H1 (cell line): Measurements from ENCODE around the gene GNG7. TPM values are rescaled to one million over a fixed set of nuclear protein-coding genes. Genes with fewer than 3 reads are reported as not detected.

Experiments used
- ATF2 ChIP-seq: IDR thresholded peaks from 2 replicates; pipeline ENCODE4 v1.6.1; 2012; ENCODE audit warnings: low read length, inconsistent platforms
- CBX5 ChIP-seq: fragments of 300-800, 300-1000 bp; sonication (generic); IDR thresholded peaks from 2 replicates; pipeline ENCODE4 v1.7.1; 2016; ENCODE audit warnings: antibody characterized with exemption, low read length, low read depth
- CEBPB ChIP-seq: IDR thresholded peaks from 2 replicates; pipeline ENCODE4 v1.6.1; 2012; ENCODE audit warnings: low read depth, low read length
- CHD1 ChIP-seq: IDR thresholded peaks from 2 replicates; pipeline ENCODE4 v1.6.1; 2012; ENCODE audit warnings: low read depth, low read length, improper control_type of control experiment
- CHD2 ChIP-seq: IDR thresholded peaks from 2 replicates; pipeline ENCODE4 v1.6.1; 2012; ENCODE audit warnings: low read length, improper control_type of control experiment
- CTBP2 ChIP-seq: IDR thresholded peaks from 2 replicates; pipeline ENCODE4 v1.7.0; 2011; ENCODE audit warnings: borderline replicate concordance, mild to moderate bottlenecking, moderate library complexity, mixed read lengths, low read length; ENCODE audit not compliant: insufficient read depth, insufficient read length
- E2F6 ChIP-seq: IDR thresholded peaks from 2 replicates; pipeline ENCODE4 v1.6.1; 2012; ENCODE audit warnings: inconsistent platforms
- EGR1 ChIP-seq: IDR thresholded peaks from 2 replicates; pipeline ENCODE4 v1.6.1; 2011; ENCODE audit warnings: low read depth, low read length, borderline replicate concordance
- HDAC2 ChIP-seq, 2 experiments: fragments of 300-600 bp in 1 of 2; sonication (generic) in 1 of 2; IDR thresholded peaks; 2 replicates each; pipeline ENCODE4 v1.6.1; 2011 to 2012; ENCODE audit warnings: low read depth in 2 of 2, low read length in 2 of 2, mild to moderate bottlenecking in 2 of 2, moderate library complexity in 2 of 2, borderline replicate concordance in 1 of 2, inconsistent platforms in 1 of 2
- HDAC6 ChIP-seq: IDR thresholded peaks from one replicate; pipeline ENCODE4 v1.7.1; 2012; ENCODE audit warnings: low read depth, mild to moderate bottlenecking, inconsistent platforms, low read length, moderate library complexity
- JUND ChIP-seq: IDR thresholded peaks from 2 replicates; pipeline ENCODE4 v1.6.1; 2011; ENCODE audit warnings: mild to moderate bottlenecking, improper control_type of control experiment, low read length
- KDM1A ChIP-seq: fragments of 200-600, 300-600 bp; sonication (generic); IDR thresholded peaks from 2 replicates; pipeline ENCODE4 v1.7.1; 2016; ENCODE audit warnings: mild to moderate bottlenecking, low read length, borderline replicate concordance
- MAFK ChIP-seq: IDR thresholded peaks from 2 replicates; pipeline ENCODE4 v1.6.1; 2012; ENCODE audit warnings: low read depth, mild to moderate bottlenecking, improper control_type of control experiment, low read length
- MAX ChIP-seq: IDR thresholded peaks from 2 replicates; pipeline ENCODE4 v1.6.1; 2012; ENCODE audit warnings: inconsistent platforms
- POLR2AphosphoS5 ChIP-seq: IDR thresholded peaks from 2 replicates; pipeline ENCODE4 v1.6.1; 2011; ENCODE audit warnings: low read depth, low read length
- RNF2 ChIP-seq: fragments of 200-900, 300-1000 bp; sonication (generic); IDR thresholded peaks from 2 replicates; pipeline ENCODE4 v1.7.1; 2016; ENCODE audit warnings: borderline replicate concordance, low read depth, mild to moderate bottlenecking, antibody characterized with exemption, low read length; ENCODE audit not compliant: poor library complexity, severe bottlenecking; ENCODE audit errors: missing control alignments
- SIN3A ChIP-seq, 2 experiments: IDR thresholded peaks in 1 of 2; conservative IDR thresholded peaks in 1 of 2; 2 replicates each; pipeline ENCODE4 v1.6.1; 2011 to 2012; ENCODE audit warnings: low read length in 2 of 2, improper control_type of control experiment in 1 of 2, low read depth in 1 of 2, mild to moderate bottlenecking in 1 of 2
- SRF ChIP-seq: IDR thresholded peaks from 2 replicates; pipeline ENCODE4 v1.6.1; 2011; ENCODE audit warnings: mild to moderate bottlenecking, low read depth, low read length, moderate library complexity
- SUZ12 ChIP-seq: fragments of 200-600 bp; sonication (generic); IDR thresholded peaks from 2 replicates; pipeline ENCODE4 v1.6.1; 2012; ENCODE audit warnings: mild to moderate bottlenecking, inconsistent platforms, low read length, moderate library complexity, mixed read lengths
- TBP ChIP-seq: IDR thresholded peaks from 2 replicates; pipeline ENCODE4 v1.6.1; 2011; ENCODE audit warnings: low read depth, low read length, improper control_type of control experiment
- polyA plus RNA-seq, 7 experiments: library from polyadenylated mRNA; depleted of rRNA in 3 of 7; stranded (reverse) in 5 of 7; unstranded in 2 of 7; fragments of >200 nt in 5 of 7; fragments of 200-250 nt in 2 of 7; gene quantifications; 1 replicate in 5 of 7; 2 replicates in 1 of 7; 4 replicates in 1 of 7; pipeline versions ENCODE4 v1.2.1 to v1.2.3, GENCODE V29; 2011 to 2013; ENCODE audit warnings: missing spikeins in 2 of 7, mixed read lengths in 2 of 7
- total RNA-seq: library from RNA; stranded (reverse); fragmentation: NEBNext Ultra II Directional; extraction: Animal tissue kit (Norgen Biotek cat#: 25700); gene quantifications from 2 replicates; pipeline ENCODE4 v1.2.1, GENCODE V29; 2021

The GNG7 gene
- total and polyA plus RNA-seq, 2 of the 8 experiments (the other 6 are each of a cell fraction or from before 2014, with no cell fraction given): 2.8 to 7.8 TPM

- TF ChIP-seq JUND (no peak), CHD2 (no peak), EGR1 (0 out of 2 replicates have a peak, but pooled peaks have one; percentile 44), SIN3A (conservative IDR thresholded peaks at IDR 0.05 in 1 of 2, IDR thresholded peaks at IDR 0.05 in 1 of 2; ENCODE audit: low read depth in 1 of 2, low read length in 2 of 2) (peak in 1 of 2 experiments; percentile 35; a peak in 1 of 4 replicates), HDAC2 (IDR thresholded peaks at IDR 0.05; ENCODE audit: borderline replicate concordance in 1 of 2, low read depth in 2 of 2, low read length in 2 of 2) (peak in 1 of 2 experiments; percentile 46; a peak in 1 of 4 replicates), SRF (no peak), CBX5 (no peak), MAX (0 out of 2 replicates have a peak, but pooled peaks have one; percentile 7), RNF2 (no peak), CHD1 (no peak), HDAC6 (no peak), KDM1A (peak; percentile 95), SUZ12 (no peak; the same call in 1 of the 2 replicates), TBP (no peak), ATF2 (no peak), CTBP2 (peak; percentile 82), MAFK (no peak), CEBPB (no peak), E2F6 (no peak), POLR2AphosphoS5 (peak; percentile 18; the same call in 1 of the 2 replicates)
Measured at GRCh38 chr19:2478756-2479555, 223.5 kb downstream of the GNG7 start (continued).
